K562 (cell line): Measurements from ENCODE around the gene SLX9. TPM values are rescaled to one million over a fixed set of nuclear protein-coding genes. Genes with fewer than 3 reads are reported as not detected.

ENCODE experiments used
- EP300 ChIP-seq: IDR thresholded peaks from 2 replicates; pipeline ENCODE4 v1.6.1; 2012; ENCODE audit warnings: low read length, improper control_type of control experiment
- ETS1 ChIP-seq: conservative IDR thresholded peaks from 2 replicates; pipeline ENCODE4 v1.6.1; 2011; ENCODE audit warnings: low read depth, mild to moderate bottlenecking, low read length; ENCODE audit not compliant: control insufficient read depth
- HMGXB4 ChIP-seq: sonication (generic); formaldehyde crosslinking; IDR thresholded peaks from 2 replicates; pipeline ENCODE4 v1.8.1; 2023; ENCODE audit warnings: mild to moderate bottlenecking, missing genetic modification reagents
- MBD1 ChIP-seq: fragments of 250-450 bp; sonication (Bioruptor Pico); IDR thresholded peaks from 2 replicates; pipeline ENCODE4 v1.8.0; 2022; ENCODE audit warnings: inconsistent platforms
- POLR2AphosphoS2 ChIP-seq: IDR thresholded peaks from 2 replicates; pipeline ENCODE4 v1.6.1; 2012; ENCODE audit warnings: low read length, improper control_type of control experiment
- ZBTB49 ChIP-seq: sonication (generic); formaldehyde crosslinking; IDR thresholded peaks from 2 replicates; pipeline ENCODE4 v1.8.0; 2022; ENCODE audit warnings: missing genetic modification reagents, mild to moderate bottlenecking, borderline replicate concordance
- polyA plus RNA-seq, 8 experiments: library from polyadenylated mRNA; depleted of rRNA in 4 of 8; stranded (reverse) in 5 of 8; unstranded in 3 of 8; fragments of >200 nt; fragmentation: Nextera tagmentation in 2 of 8; fragmentation: Illumina TruSeq in 1 of 8; extraction: Ambion mirVana in 2 of 8; extraction: Trizol in 1 of 8; gene quantifications; 2 replicates each; pipeline versions ENCODE4 v1.2.1 to v1.2.3, GENCODE V29; 2011 to 2014; ENCODE audit warnings: inconsistent platforms in 1 of 8, missing spikeins in 1 of 8
- total RNA-seq, 7 experiments: library from RNA; depleted of rRNA in 6 of 7; stranded (reverse); fragments of >200 nt in 6 of 7; fragmentation: Illumina TruSeq in 2 of 7; extraction: Trizol in 2 of 7; gene quantifications; 2 replicates each; pipeline versions ENCODE4 v1.2.1 to v1.2.3, GENCODE V29; 2011 to 2021; ENCODE audit warnings: low replicate concordance in 1 of 7

Gene SLX9
- total and polyA plus RNA-seq, 9 of the 15 experiments (the other 6 are each of a cell fraction or from before 2014, with no cell fraction given): 1.2 to 75.5 (median 16.5) TPM

- TF ChIP-seq MBD1 (CRISPR knock-in tag) (no peak), ETS1 (no peak), ZBTB49 (no peak), POLR2AphosphoS2 (no peak), HMGXB4 (CRISPR knock-in tag) (no peak), EP300 (no peak)
- TF ChIP-seq, all 486 proteins: peak for 0
Observed at GRCh38 chr21:44929799-44930542, 9.9 kb upstream of the SLX9 start (continued).
